Measurements from ENCODE around the gene FUBP3. TPM values are rescaled to one million over a fixed set of nuclear protein-coding genes. Genes with fewer than 3 reads are reported as not detected.

The FUBP3 gene
- polyA plus RNA-seq, 1 of the 3 experiments (the other 2 are of a cell fraction) = 55.1 TPM

DNA sequence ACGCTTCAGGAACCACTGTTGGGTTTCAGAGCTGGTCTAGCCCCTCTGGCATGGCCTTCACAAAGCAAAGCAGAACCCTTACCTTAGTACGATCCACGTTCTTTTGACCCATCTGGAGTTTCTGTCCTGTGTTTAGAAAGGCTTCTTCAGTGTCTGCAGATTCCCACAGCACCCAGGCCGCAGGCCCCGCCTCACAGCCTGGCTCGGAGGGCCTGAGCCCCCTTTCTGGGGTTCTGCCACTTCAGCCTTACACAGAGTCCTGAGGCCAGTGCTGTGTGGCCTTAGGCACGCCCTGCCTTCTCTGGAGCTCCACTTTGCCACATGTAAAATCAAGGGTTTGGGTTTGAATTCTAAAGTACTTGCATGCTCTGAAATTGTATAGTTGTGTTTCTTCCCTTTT lies 53.5 kb downstream of the FUBP3 start:
- no peaks in the 10 kb centered on the region for H3K9me3 ChIP-seq
- CTCF ChIA-PET = no interaction called here

GRCh38 chr9:130633336-130634190 lies 54.2 kb downstream of the FUBP3 start:
- H3K9me2 ChIP-seq = no peaks in the 10 kb centered on the region
- H3K4me3 ChIP-seq (ENCODE audit: low read depth in 2 of 2, low read length in 1 of 2) = no peak overlapping the region
- no peak for DNase-seq
- no peak overlapping the region for H3K9ac ChIP-seq
- no peaks in the 10 kb centered on the region for H4K20me1 ChIP-seq (ENCODE audit: insufficient read depth)
- TF ChIP-seq POLR2AphosphoS5 (IDR thresholded peaks at IDR 0.05; ENCODE audit: low read depth, low read length) = no peak
- no peak for TF ChIP-seq FOSL2 (IDR thresholded peaks at IDR 0.05; ENCODE audit: borderline replicate concordance, low read depth)
- no peak for TF ChIP-seq ELF1 (IDR thresholded peaks at IDR 0.05)
- no peak for TF ChIP-seq ZBTB33 (IDR thresholded peaks at IDR 0.05; ENCODE audit: borderline replicate concordance, low read depth)
- TF ChIP-seq USF1 (IDR thresholded peaks at IDR 0.05; ENCODE audit: borderline replicate concordance, low read depth) = no peak
- TF ChIP-seq, protein P1, sequence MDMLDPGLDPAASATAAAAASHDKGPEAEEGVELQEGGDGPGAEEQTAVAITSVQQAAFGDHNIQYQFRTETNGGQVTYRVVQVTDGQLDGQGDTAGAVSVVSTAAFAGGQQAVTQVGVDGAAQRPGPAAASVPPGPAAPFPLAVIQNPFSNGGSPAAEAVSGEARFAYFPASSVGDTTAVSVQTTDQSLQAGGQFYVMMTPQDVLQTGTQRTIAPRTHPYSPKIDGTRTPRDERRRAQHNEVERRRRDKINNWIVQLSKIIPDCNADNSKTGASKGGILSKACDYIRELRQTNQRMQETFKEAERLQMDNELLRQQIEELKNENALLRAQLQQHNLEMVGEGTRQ (IDR thresholded peaks at IDR 0.05; ENCODE audit: borderline replicate concordance, low read depth, low read length) = no peak
- no peak for TF ChIP-seq YY1 (IDR thresholded peaks at IDR 0.05; ENCODE audit: low read depth)
- TF ChIP-seq CTCF (IDR thresholded peaks at IDR 0.05) = no peak
- no peak for TF ChIP-seq RXRA (IDR thresholded peaks at IDR 0.05; ENCODE audit: borderline replicate concordance, low read depth)
- no peak overlapping the region for H3K4me2 ChIP-seq
- peaks cover 10 to 95% of the 10 kb centered on the region in 2 experiments for H3K36me3 ChIP-seq (replicated peaks in 1 of 2; ENCODE audit: control insufficient read depth in 1 of 2, insufficient read depth in 2 of 2, low read length in 1 of 2)
- no peaks in the 10 kb centered on the region for H3K9me3 ChIP-seq
- H3F3A ChIP-seq (replicated peaks; ENCODE audit: insufficient read depth) = no peaks in the 10 kb centered on the region
- WGBS (ENCODE audit: low lambda C conversion rate) = 94% methylated on average over 21 of the region's 25 CpGs
- CTCF ChIA-PET = no interaction called here
- H3K27ac ChIP-seq (ENCODE audit: low read depth in 2 of 2, low read length in 1 of 2) = no peak overlapping the region
- no peak overlapping the region for H2AFZ ChIP-seq (ENCODE audit: low read depth)
- no peaks in the 10 kb centered on the region for H3K4me1 ChIP-seq (ENCODE audit: control insufficient read depth in 1 of 2, insufficient read depth in 2 of 2, low read depth in 1 of 2, low read length in 1 of 2)
- H3K79me2 ChIP-seq (ENCODE audit: insufficient read depth) = no peaks in the 10 kb centered on the region
- POLR2A ChIA-PET = no interaction called here
- H3K27me3 ChIP-seq (ENCODE audit: insufficient read depth) = no peaks in the 10 kb centered on the region

More for the DNA sequence above, 53.5 kb downstream of the FUBP3 start:
- H3K27ac ChIP-seq (ENCODE audit: low read depth in 2 of 2, low read length in 1 of 2) = no peak overlapping the region
- H2AFZ ChIP-seq (ENCODE audit: low read depth) = no peak overlapping the region
- WGBS (ENCODE audit: low lambda C conversion rate) = 92% methylated on average over 7 of the region's 7 CpGs
- H3K4me3 ChIP-seq (ENCODE audit: low read depth in 2 of 2, low read length in 1 of 2) = no peak overlapping the region
- H3K79me2 ChIP-seq (ENCODE audit: insufficient read depth) = no peaks in the 10 kb centered on the region
- no peaks in the 10 kb centered on the region for H3K9me2 ChIP-seq
- H4K20me1 ChIP-seq (ENCODE audit: insufficient read depth) = no peaks in the 10 kb centered on the region
- TF ChIP-seq SIN3A (IDR thresholded peaks at IDR 0.05; ENCODE audit: borderline replicate concordance, low read depth, low read length) = no peak
- H3F3A ChIP-seq (replicated peaks; ENCODE audit: insufficient read depth) = no peaks in the 10 kb centered on the region
- DNase-seq = no peak
- H3K4me2 ChIP-seq = no peak overlapping the region
- H3K36me3 ChIP-seq (replicated peaks in 1 of 2; ENCODE audit: control insufficient read depth in 1 of 2, insufficient read depth in 2 of 2, low read length in 1 of 2) = peaks cover 11 to 96% of the 10 kb centered on the region in 2 experiments
- H3K9ac ChIP-seq = no peak overlapping the region
- H3K4me1 ChIP-seq (ENCODE audit: control insufficient read depth in 1 of 2, insufficient read depth in 2 of 2, low read depth in 1 of 2, low read length in 1 of 2) = no peaks in the 10 kb centered on the region
- POLR2A ChIA-PET = no interaction called here
- H3K27me3 ChIP-seq (ENCODE audit: insufficient read depth) = no peaks in the 10 kb centered on the region
